HL-60 (cell line): ENCODE data around the gene ITGAV.

ENCODE experiments used
- CTCF ChIP-seq: IDR thresholded peaks from one replicate; pipeline ENCODE4 v1.5.1; 2011; ENCODE audit warnings: low read length, control low read depth, inconsistent platforms; ENCODE audit not compliant: insufficient read depth
- POLR2AphosphoS5 ChIP-seq: IDR thresholded peaks from 2 replicates; pipeline ENCODE4 v1.6.1; 2012; ENCODE audit warnings: low read depth
- REST ChIP-seq: IDR thresholded peaks from 2 replicates; pipeline ENCODE4 v1.6.1; 2012; ENCODE audit warnings: low read depth; ENCODE audit not compliant: insufficient replicate concordance

- no peak for TF ChIP-seq POLR2AphosphoS5
- no peak for TF ChIP-seq CTCF
- TF ChIP-seq REST, result no peak
Measured at GRCh38 chr2:186617771-186618170, 27.9 kb downstream of the ITGAV start.
